Mucosa of rectum (tissue), 2 donors: ENCODE measurements around the gene GOLT1B.

ENCODE experiments used
- H3K27ac ChIP-seq, 2 donors: one replicate each; pipeline ENCODE4 v1.7.0; 2013; ENCODE audit warnings: inconsistent platforms in 2 of 2, low read depth in 2 of 2, low read length in 2 of 2
- H3K27me3 ChIP-seq, 2 donors: one replicate each; pipeline ENCODE4 v1.7.0; 2013; ENCODE audit warnings: low read length in 2 of 2; ENCODE audit not compliant: control insufficient read depth in 2 of 2, insufficient read depth in 2 of 2
- H3K36me3 ChIP-seq, 2 donors: one replicate each; pipeline ENCODE4 v1.7.0; 2013; ENCODE audit warnings: low read length in 2 of 2; ENCODE audit not compliant: control insufficient read depth in 2 of 2, insufficient read depth in 2 of 2
- H3K4me1 ChIP-seq, 2 donors: one replicate each; pipeline ENCODE4 v1.7.0; 2013; ENCODE audit warnings: low read length in 2 of 2, mild to moderate bottlenecking in 1 of 2; ENCODE audit not compliant: control insufficient read depth in 2 of 2, insufficient read depth in 2 of 2
- H3K4me3 ChIP-seq, 2 donors: one replicate each; pipeline ENCODE4 v1.7.0; 2013; ENCODE audit warnings: low read length in 2 of 2
- H3K9ac ChIP-seq, 2 donors: one replicate each; pipeline ENCODE4 v1.7.0; 2013; ENCODE audit warnings: low read length in 2 of 2, low read depth in 1 of 2, mild to moderate bottlenecking in 1 of 2
- H3K9me3 ChIP-seq, 2 donors: one replicate each; pipeline ENCODE4 v1.7.0; 2013; ENCODE audit warnings: low read length in 2 of 2; ENCODE audit not compliant: control insufficient read depth in 2 of 2
- donor health status: healthy.
- donor health status: Normal muscosa, but diverticular disease.

GOLT1B gene

GRCh38 chr12:21516281-21516680 lies 14.7 kb downstream of the GOLT1B start:
- Histone ChIP-seq H3K36me3 (peaks cover 17 to 26% of the 10 kb centered on the region in 2 donors), H3K4me3 (no peak overlapping the region)

GRCh38 chr12:21518451-21518850 lies 16.9 kb downstream of the GOLT1B start:
- peaks cover 16 to 19% of the 10 kb centered on the region in 2 donors for H3K36me3 ChIP-seq

More at GRCh38 chr12:21516281-21516680, 14.7 kb downstream of the GOLT1B start:
- no peak overlapping the region for H3K27ac ChIP-seq
- no peaks in the 10 kb centered on the region for H3K27me3 ChIP-seq
- H3K9me3 ChIP-seq: no peaks in the 10 kb centered on the region
- H3K9ac ChIP-seq: no peak overlapping the region
- H3K4me1 ChIP-seq: no peaks in the 10 kb centered on the region

GRCh38 chr12:21521541-21521940 lies 20.0 kb downstream of the GOLT1B start:
- H3K36me3 ChIP-seq: peaks cover 0 to 3% of the 10 kb centered on the region in 2 donors
- no peaks in the 10 kb centered on the region for H3K9me3 ChIP-seq

More at GRCh38 chr12:21518451-21518850, 16.9 kb downstream of the GOLT1B start:
- H3K4me1 ChIP-seq: no peaks in the 10 kb centered on the region
- H3K9me3 ChIP-seq: no peaks in the 10 kb centered on the region
- H3K27me3 ChIP-seq: no peaks in the 10 kb centered on the region
- H3K4me3 ChIP-seq: no peak overlapping the region
- no peak overlapping the region for H3K27ac ChIP-seq
- no peak overlapping the region for H3K9ac ChIP-seq

DNA sequence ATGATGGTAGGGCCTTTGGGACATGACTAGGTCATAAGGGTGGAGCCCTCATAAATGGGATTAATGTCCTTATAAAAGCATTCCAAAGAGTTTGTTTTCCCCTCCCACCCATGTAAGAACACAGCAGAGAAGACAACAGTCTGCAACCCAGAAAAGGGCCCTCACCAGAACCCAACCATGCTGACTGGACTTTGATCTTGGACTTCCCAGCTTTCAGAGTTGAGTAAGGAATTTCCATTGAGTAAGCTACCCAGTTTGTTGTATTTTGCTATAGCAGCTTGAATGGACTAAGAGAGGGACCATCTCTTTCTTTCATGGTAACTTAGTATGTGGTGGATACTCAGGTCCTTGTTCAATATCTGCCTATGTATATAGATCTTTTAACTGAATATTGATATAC lies 21.6 kb downstream of the GOLT1B start:
- H3K27ac ChIP-seq: no peak overlapping the region
- no peaks in the 10 kb centered on the region for H3K4me1 ChIP-seq
- no peaks in the 10 kb centered on the region for H3K9me3 ChIP-seq
- H3K36me3 ChIP-seq: no peaks in the 10 kb centered on the region
- no peaks in the 10 kb centered on the region for H3K27me3 ChIP-seq
- no peak overlapping the region for H3K9ac ChIP-seq
- H3K4me3 ChIP-seq: no peak overlapping the region

More at GRCh38 chr12:21521541-21521940, 20.0 kb downstream of the GOLT1B start:
- H3K9ac ChIP-seq: no peak overlapping the region
- no peak overlapping the region for H3K4me3 ChIP-seq
- no peak overlapping the region for H3K27ac ChIP-seq
- H3K4me1 ChIP-seq: no peaks in the 10 kb centered on the region
- H3K27me3 ChIP-seq: no peaks in the 10 kb centered on the region

DNA sequence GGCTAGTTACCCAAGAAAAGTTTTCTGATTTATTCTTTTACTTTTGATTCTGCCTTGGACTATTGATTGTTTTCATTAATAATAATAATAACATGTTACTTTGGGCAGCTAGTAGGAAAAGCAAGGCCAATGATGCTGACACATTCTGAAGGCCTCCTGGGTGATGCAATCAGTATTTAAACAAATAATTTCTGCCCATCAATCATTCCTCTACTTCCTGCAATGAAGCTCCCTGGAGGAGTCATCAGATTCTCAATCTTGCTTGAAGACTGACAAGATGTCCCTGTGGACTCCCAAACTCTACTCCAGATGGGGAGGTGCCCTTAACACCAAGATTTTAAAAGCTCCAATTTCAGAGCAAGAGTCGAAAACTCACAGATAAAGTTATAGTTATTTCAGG lies 24.5 kb downstream of the GOLT1B start, which contains the start of gene SPX:
TSS of gene SPX (plus strand) at position 244 of the 400 bp plus-strand sequence. CDS start 177 bp downstream, outside the sequence.
- H3K27me3 ChIP-seq: peaks cover 7 to 8% of the 10 kb centered on the region in 2 donors
- no peaks in the 10 kb centered on the region for H3K36me3 ChIP-seq
- H3K9ac ChIP-seq: no peak within 1 kb of the TSS
- no peak within 1 kb of the TSS for H3K27ac ChIP-seq
- H3K4me3 ChIP-seq: peak within 1 kb of the TSS in 1 of 2 donors; percentile 60
- no peaks in the 10 kb centered on the region for H3K4me1 ChIP-seq
- H3K9me3 ChIP-seq: no peaks in the 10 kb centered on the region

- H3K36me3 ChIP-seq: no peaks in the 10 kb centered on the region
- H3K4me3 ChIP-seq: peak overlapping the region; percentile 57 to 60
- no peak overlapping the region for H3K9ac ChIP-seq
- H3K27ac ChIP-seq: no peak overlapping the region
- H3K9me3 ChIP-seq: no peaks in the 10 kb centered on the region
- H3K27me3 ChIP-seq: peaks cover 8 to 11% of the 10 kb centered on the region in 2 donors
- no peaks in the 10 kb centered on the region for H3K4me1 ChIP-seq
Measured at GRCh38 chr12:21526721-21527345, 25.2 kb downstream of the GOLT1B start.

- Histone ChIP-seq H3K36me3 (no peaks in the 10 kb centered on the region), H3K27ac (no peak overlapping the region)
Measured at GRCh38 chr12:21527451-21528180, 26.0 kb downstream of the GOLT1B start.

GRCh38 chr12:21528953-21529352 lies 27.4 kb downstream of the GOLT1B start:
- Histone ChIP-seq H3K4me3 (no peak overlapping the region), H3K4me1 (no peaks in the 10 kb centered on the region), H3K9ac (no peak overlapping the region), H3K9me3 (no peaks in the 10 kb centered on the region), H3K27me3 (peaks cover 8 to 11% of the 10 kb centered on the region in 2 donors), H3K27ac (no peak overlapping the region), H3K36me3 (no peaks in the 10 kb centered on the region)

More at GRCh38 chr12:21527451-21528180, 26.0 kb downstream of the GOLT1B start:
- no peak overlapping the region for H3K9ac ChIP-seq
- peak overlapping the region; percentile 57 to 60 for H3K4me3 ChIP-seq
- no peaks in the 10 kb centered on the region for H3K4me1 ChIP-seq
- H3K27me3 ChIP-seq: peaks cover 8 to 11% of the 10 kb centered on the region in 2 donors
- H3K9me3 ChIP-seq: no peaks in the 10 kb centered on the region

DNA sequence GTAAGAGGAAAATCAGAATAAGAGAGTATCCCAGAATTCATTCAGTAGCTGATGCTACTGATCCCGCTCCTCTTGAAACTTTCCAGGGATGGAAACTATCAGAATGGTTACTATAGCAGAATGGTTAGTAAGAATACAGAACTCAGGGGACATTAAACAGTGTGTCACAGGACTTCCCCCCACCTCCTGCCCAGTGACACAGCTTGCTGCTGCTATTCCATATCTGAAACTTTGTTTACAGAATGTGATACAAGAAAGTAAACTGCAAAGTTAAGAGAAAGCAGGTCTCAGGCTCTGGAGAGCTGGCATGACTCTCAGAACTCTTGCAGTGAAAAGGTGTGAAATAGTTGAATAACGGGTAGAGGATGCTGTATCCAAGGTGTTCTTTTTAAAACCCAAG lies 27.9 kb downstream of the GOLT1B start:
- no peaks in the 10 kb centered on the region for H3K4me1 ChIP-seq
- no peak overlapping the region for H3K9ac ChIP-seq
- H3K27ac ChIP-seq: no peak overlapping the region
- no peaks in the 10 kb centered on the region for H3K9me3 ChIP-seq
- H3K27me3 ChIP-seq: peaks cover 8 to 11% of the 10 kb centered on the region in 2 donors
- H3K4me3 ChIP-seq: no peak overlapping the region
- no peaks in the 10 kb centered on the region for H3K36me3 ChIP-seq

GRCh38 chr12:21538061-21538653 lies 36.6 kb downstream of the GOLT1B start:
- H3K9me3 ChIP-seq: no peaks in the 10 kb centered on the region
- H3K36me3 ChIP-seq: no peaks in the 10 kb centered on the region
- no peak overlapping the region for H3K4me3 ChIP-seq
- no peak overlapping the region for H3K9ac ChIP-seq
- no peak overlapping the region for H3K27ac ChIP-seq
- no peaks in the 10 kb centered on the region for H3K27me3 ChIP-seq
- H3K4me1 ChIP-seq: no peaks in the 10 kb centered on the region
